H1 (cell line): ENCODE measurements around the gene NCKIPSD. TPM values are rescaled to one million over a fixed set of nuclear protein-coding genes. Genes with fewer than 3 reads are reported as not detected.

Experiments
- CBX5 ChIP-seq: fragments of 300-800, 300-1000 bp; sonication (generic); IDR thresholded peaks from 2 replicates; pipeline ENCODE4 v1.7.1; 2016; ENCODE audit warnings: antibody characterized with exemption, low read length, low read depth
- EGR1 ChIP-seq: IDR thresholded peaks from 2 replicates; pipeline ENCODE4 v1.6.1; 2011; ENCODE audit warnings: low read depth, low read length, borderline replicate concordance
- JUN ChIP-seq: IDR thresholded peaks from 2 replicates; pipeline ENCODE4 v1.6.1; 2011; ENCODE audit warnings: low read depth, mild to moderate bottlenecking, improper control_type of control experiment, low read length
- KDM4A ChIP-seq: IDR thresholded peaks from one replicate; pipeline ENCODE4 v1.7.1; 2012; ENCODE audit warnings: low read depth, mild to moderate bottlenecking, moderate library complexity, low read length, inconsistent platforms; ENCODE audit not compliant: severe bottlenecking
- SIRT6 ChIP-seq: IDR thresholded peaks from one replicate; pipeline ENCODE4 v1.7.1; 2012; ENCODE audit warnings: low read length, inconsistent platforms
- TBP ChIP-seq: IDR thresholded peaks from 2 replicates; pipeline ENCODE4 v1.6.1; 2011; ENCODE audit warnings: low read depth, low read length, improper control_type of control experiment
- polyA plus RNA-seq, 7 experiments: library from polyadenylated mRNA; depleted of rRNA in 3 of 7; stranded (reverse) in 5 of 7; unstranded in 2 of 7; fragments of >200 nt in 5 of 7; fragments of 200-250 nt in 2 of 7; gene quantifications; 1 replicate in 5 of 7; 2 replicates in 1 of 7; 4 replicates in 1 of 7; pipeline versions ENCODE4 v1.2.1 to v1.2.3, GENCODE V29; 2011 to 2013; ENCODE audit warnings: missing spikeins in 2 of 7, mixed read lengths in 2 of 7
- total RNA-seq: library from RNA; stranded (reverse); fragmentation: NEBNext Ultra II Directional; extraction: Animal tissue kit (Norgen Biotek cat#: 25700); gene quantifications from 2 replicates; pipeline ENCODE4 v1.2.1, GENCODE V29; 2021
- TF ChIP-seq, protein P1 (sequence below): fragments of 300-600 bp; sonication (generic); IDR thresholded peaks from 2 replicates; pipeline ENCODE4 v1.7.1; 2012; ENCODE audit warnings: low read length, moderate library complexity, mild to moderate bottlenecking, inconsistent platforms; ENCODE audit not compliant: insufficient replicate concordance

NCKIPSD gene
- total and polyA plus RNA-seq, 2 of the 8 experiments (the other 6 are each of a cell fraction or from before 2014, with no cell fraction given) = 34.7 to 91.8 TPM

DNA sequence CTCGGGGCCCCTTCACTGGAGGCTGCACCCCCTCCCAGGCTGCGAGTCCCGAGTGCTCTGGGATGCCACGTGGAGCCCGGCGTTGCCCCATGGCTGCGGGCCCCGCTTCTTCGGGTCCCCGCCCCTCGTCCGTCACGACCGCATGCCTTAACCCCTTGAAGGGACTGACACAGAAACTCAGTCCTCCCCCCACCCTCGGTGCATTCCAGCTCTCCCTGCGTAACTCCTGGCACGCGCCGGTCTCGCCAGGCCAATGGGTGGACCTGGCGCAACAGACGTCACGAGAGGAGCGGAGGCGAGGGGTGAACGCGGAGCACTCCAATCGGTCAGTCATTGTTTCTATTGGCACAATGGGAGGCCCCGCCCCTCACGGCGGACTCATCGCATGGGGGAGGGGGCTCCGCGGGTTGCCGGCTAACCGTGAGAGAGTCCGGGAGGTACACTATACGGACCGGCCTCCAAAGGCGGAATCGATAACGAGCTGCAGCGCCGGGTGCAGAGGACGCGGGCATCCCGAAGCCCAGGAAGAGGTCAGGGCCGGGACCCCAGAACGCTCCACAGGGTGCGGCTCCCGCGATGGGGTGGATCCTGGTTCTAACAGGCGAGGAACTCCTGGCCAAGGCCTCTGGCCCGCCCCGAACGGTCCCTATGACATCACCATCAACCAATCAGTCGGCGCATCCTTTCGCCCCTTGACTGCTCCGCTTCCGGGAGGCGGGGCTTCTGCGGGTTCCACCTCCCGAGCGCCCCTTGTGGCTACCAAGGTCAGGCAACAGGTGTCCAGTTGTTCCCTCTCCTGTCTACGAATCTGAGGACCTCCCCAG, 22.0 kb downstream of the NCKIPSD start (continued):
- TF ChIP-seq, protein P1, sequence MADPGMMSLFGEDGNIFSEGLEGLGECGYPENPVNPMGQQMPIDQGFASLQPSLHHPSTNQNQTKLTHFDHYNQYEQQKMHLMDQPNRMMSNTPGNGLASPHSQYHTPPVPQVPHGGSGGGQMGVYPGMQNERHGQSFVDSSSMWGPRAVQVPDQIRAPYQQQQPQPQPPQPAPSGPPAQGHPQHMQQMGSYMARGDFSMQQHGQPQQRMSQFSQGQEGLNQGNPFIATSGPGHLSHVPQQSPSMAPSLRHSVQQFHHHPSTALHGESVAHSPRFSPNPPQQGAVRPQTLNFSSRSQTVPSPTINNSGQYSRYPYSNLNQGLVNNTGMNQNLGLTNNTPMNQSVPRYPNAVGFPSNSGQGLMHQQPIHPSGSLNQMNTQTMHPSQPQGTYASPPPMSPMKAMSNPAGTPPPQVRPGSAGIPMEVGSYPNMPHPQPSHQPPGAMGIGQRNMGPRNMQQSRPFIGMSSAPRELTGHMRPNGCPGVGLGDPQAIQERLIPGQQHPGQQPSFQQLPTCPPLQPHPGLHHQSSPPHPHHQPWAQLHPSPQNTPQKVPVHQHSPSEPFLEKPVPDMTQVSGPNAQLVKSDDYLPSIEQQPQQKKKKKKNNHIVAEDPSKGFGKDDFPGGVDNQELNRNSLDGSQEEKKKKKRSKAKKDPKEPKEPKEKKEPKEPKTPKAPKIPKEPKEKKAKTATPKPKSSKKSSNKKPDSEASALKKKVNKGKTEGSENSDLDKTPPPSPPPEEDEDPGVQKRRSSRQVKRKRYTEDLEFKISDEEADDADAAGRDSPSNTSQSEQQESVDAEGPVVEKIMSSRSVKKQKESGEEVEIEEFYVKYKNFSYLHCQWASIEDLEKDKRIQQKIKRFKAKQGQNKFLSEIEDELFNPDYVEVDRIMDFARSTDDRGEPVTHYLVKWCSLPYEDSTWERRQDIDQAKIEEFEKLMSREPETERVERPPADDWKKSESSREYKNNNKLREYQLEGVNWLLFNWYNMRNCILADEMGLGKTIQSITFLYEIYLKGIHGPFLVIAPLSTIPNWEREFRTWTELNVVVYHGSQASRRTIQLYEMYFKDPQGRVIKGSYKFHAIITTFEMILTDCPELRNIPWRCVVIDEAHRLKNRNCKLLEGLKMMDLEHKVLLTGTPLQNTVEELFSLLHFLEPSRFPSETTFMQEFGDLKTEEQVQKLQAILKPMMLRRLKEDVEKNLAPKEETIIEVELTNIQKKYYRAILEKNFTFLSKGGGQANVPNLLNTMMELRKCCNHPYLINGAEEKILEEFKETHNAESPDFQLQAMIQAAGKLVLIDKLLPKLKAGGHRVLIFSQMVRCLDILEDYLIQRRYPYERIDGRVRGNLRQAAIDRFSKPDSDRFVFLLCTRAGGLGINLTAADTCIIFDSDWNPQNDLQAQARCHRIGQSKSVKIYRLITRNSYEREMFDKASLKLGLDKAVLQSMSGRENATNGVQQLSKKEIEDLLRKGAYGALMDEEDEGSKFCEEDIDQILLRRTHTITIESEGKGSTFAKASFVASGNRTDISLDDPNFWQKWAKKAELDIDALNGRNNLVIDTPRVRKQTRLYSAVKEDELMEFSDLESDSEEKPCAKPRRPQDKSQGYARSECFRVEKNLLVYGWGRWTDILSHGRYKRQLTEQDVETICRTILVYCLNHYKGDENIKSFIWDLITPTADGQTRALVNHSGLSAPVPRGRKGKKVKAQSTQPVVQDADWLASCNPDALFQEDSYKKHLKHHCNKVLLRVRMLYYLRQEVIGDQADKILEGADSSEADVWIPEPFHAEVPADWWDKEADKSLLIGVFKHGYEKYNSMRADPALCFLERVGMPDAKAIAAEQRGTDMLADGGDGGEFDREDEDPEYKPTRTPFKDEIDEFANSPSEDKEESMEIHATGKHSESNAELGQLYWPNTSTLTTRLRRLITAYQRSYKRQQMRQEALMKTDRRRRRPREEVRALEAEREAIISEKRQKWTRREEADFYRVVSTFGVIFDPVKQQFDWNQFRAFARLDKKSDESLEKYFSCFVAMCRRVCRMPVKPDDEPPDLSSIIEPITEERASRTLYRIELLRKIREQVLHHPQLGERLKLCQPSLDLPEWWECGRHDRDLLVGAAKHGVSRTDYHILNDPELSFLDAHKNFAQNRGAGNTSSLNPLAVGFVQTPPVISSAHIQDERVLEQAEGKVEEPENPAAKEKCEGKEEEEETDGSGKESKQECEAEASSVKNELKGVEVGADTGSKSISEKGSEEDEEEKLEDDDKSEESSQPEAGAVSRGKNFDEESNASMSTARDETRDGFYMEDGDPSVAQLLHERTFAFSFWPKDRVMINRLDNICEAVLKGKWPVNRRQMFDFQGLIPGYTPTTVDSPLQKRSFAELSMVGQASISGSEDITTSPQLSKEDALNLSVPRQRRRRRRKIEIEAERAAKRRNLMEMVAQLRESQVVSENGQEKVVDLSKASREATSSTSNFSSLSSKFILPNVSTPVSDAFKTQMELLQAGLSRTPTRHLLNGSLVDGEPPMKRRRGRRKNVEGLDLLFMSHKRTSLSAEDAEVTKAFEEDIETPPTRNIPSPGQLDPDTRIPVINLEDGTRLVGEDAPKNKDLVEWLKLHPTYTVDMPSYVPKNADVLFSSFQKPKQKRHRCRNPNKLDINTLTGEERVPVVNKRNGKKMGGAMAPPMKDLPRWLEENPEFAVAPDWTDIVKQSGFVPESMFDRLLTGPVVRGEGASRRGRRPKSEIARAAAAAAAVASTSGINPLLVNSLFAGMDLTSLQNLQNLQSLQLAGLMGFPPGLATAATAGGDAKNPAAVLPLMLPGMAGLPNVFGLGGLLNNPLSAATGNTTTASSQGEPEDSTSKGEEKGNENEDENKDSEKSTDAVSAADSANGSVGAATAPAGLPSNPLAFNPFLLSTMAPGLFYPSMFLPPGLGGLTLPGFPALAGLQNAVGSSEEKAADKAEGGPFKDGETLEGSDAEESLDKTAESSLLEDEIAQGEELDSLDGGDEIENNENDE = no peak
- no peak for TF ChIP-seq SIRT6
- TF ChIP-seq EGR1 = no peak
- TF ChIP-seq TBP = peak; percentile 73
- 0 out of 2 replicates have a peak, but pooled peaks have one; percentile 16 for TF ChIP-seq JUN
- TF ChIP-seq CBX5 = no peak
- peak; percentile 17 for TF ChIP-seq KDM4A
